ENCODE data around the gene HABP2. TPM values are rescaled to one million over a fixed set of nuclear protein-coding genes. Genes with fewer than 3 reads are reported as not detected.

Gene HABP2
- total RNA-seq, 1 experiment from 2014 or later = not detected

GRCh38 chr10:113553149-113553548 is 296 bp downstream of the HABP2 start:
- DNase-seq = no peak
- H4K5ac ChIP-seq (ENCODE audit: insufficient read length, low read depth, low read length) = no peak overlapping the region
- no peak overlapping the region for H3K18ac ChIP-seq (ENCODE audit: insufficient read length, low read depth, low read length)
- H3K27me3 ChIP-seq (ENCODE audit: insufficient read depth, low read length) = peaks cover 57% of the 10 kb centered on the region
- no peak overlapping the region for H3K4me3 Mint-ChIP-seq
- no peaks in the 10 kb centered on the region for H3K23me2 ChIP-seq (ENCODE audit: insufficient read length, low read depth, low read length, poor library complexity, severe bottlenecking)
- H3K27me3 Mint-ChIP-seq (ENCODE audit: low read depth) = peaks cover 100% of the 10 kb centered on the region
- H2BK120ac ChIP-seq (ENCODE audit: low read depth, low read length, poor library complexity, severe bottlenecking) = no peak overlapping the region
- no peak overlapping the region for H3K14ac ChIP-seq (ENCODE audit: insufficient read depth, low read length)
- no peaks in the 10 kb centered on the region for H3K9me3 ChIP-seq (ENCODE audit: control insufficient read depth, low read depth, low read length)
- H2BK15ac ChIP-seq (ENCODE audit: low read depth, low read length) = no peak overlapping the region
- peaks cover 3% of the 10 kb centered on the region for H4K20me1 ChIP-seq (ENCODE audit: control insufficient read depth, insufficient read depth, insufficient read length)
- H3K27ac Mint-ChIP-seq = no peak overlapping the region
- peaks cover 26 to 37% of the 10 kb centered on the region in 2 experiments for H3K4me1 Mint-ChIP-seq
- no peak overlapping the region for H3K27ac ChIP-seq (ENCODE audit: insufficient read length, low read depth, low read length)
- no peak overlapping the region for H3K4me2 ChIP-seq (ENCODE audit: insufficient read depth, insufficient read length, low read length)
- no peak overlapping the region for H2BK20ac ChIP-seq (ENCODE audit: low read depth, low read length, poor library complexity, severe bottlenecking)
- no peak overlapping the region for H2BK5ac ChIP-seq (ENCODE audit: insufficient read length, low read length)
- H4K8ac ChIP-seq (replicated peaks; ENCODE audit: insufficient read length, low read depth, low read length) = no peak overlapping the region
- no peak overlapping the region for H2AK5ac ChIP-seq (ENCODE audit: insufficient read length, low read length)
- no peak overlapping the region for H2BK12ac ChIP-seq (ENCODE audit: insufficient read length, low read depth, low read length)
- WGBS (ENCODE audit: extremely low coverage, insufficient read length, low lambda C conversion rate) = no CpG with 5 or more reads among the region's 2 CpGs
- peaks cover 0 to 5% of the 10 kb centered on the region in 2 experiments; a peak in 2 of 5 replicates for H3K9me3 Mint-ChIP-seq
- TF ChIP-seq CTCF (conservative IDR thresholded peaks at IDR 0.05) = no peak
- H4K91ac ChIP-seq (ENCODE audit: insufficient read length, low read depth, low read length) = no peak overlapping the region
- H3K36me3 Mint-ChIP-seq (ENCODE audit: insufficient read depth in 1 of 3, low read depth in 3 of 3) = no peaks in the 10 kb centered on the region
- no peak overlapping the region for H3K56ac ChIP-seq (ENCODE audit: insufficient read length, low read depth, low read length)
- no peak overlapping the region for H2AFZ ChIP-seq (ENCODE audit: low read length)
- H3T11ph ChIP-seq (ENCODE audit: low read length) = no peak overlapping the region
- H3K79me2 ChIP-seq (ENCODE audit: insufficient read depth, low read length) = no peaks in the 10 kb centered on the region
- H3K23ac ChIP-seq (ENCODE audit: insufficient read length, low read depth, low read length) = no peak overlapping the region
- H3K9ac ChIP-seq (ENCODE audit: extremely low read depth, insufficient read length, low read length) = no peak overlapping the region
- H3K4me1 ChIP-seq (ENCODE audit: insufficient read depth, low read length) = peaks cover 2% of the 10 kb centered on the region; the same call in 1 of the 2 replicates
- no peak overlapping the region for H3K4ac ChIP-seq (ENCODE audit: low read depth, low read length)
- H3K79me1 ChIP-seq (ENCODE audit: insufficient read depth, low read depth, low read length, poor library complexity, severe bottlenecking) = no peaks in the 10 kb centered on the region
